Stimulated activated CD8-positive, alpha-beta memory T cell treated with anti-CD3 and anti-CD28 coated beads, Interleukin-12 subunit alpha, Interleukin-12 subunit beta, amount 100 ng/mL, for 24 hours (primary cell): ENCODE data around the gene B3GNT9.

Experiments
- DNase-seq: peaks from one replicate; pipeline ENCODE4 v3.0.0-alpha.2; 2020; ENCODE audit errors: extremely low read depth

The B3GNT9 gene

GRCh38 chr16:67112591-67113399 is 38.0 kb downstream of the B3GNT9 start:
- DNase-seq, result no peak

- no peak for DNase-seq
Measured at GRCh38 chr16:67111951-67112444, 38.8 kb downstream of the B3GNT9 start.

DNA sequence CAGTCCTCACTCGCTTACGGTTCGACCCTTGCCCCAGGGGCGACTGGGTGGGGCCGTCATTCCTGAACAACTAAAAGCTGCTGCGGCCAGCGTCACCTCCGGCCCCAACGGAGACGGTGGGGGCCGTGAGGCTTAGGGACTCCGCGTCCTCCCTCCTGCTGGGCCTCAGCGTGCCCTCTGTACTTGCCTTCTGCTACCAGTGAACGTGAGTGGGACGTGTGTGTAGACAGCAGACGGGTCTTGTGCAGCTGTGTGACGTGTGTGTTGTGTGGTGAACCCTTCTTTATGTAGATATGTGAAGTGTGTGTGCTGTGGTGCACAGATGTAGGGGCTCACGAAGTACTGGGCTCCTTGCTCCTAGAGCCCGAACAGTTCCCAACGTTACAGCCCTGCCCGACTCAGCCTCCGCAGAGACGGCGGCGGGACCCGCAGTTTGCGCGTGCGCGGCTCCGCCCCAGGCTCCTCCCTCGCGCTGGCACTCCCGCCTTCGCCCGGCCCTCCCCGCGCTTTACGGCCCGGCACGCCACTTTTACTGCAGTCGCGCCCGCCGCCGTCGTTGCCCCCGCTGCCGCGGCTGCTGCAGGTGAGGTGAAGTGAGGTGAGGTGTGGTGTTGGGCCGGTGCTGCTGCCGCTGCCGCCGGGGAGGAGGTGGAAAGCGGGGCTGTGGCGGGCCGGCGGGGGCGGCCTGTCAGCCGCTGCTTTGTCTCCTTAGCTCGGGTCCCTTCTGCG is 41.2 kb downstream of the B3GNT9 start, which contains the start of gene PHAF1:
TSS of gene PHAF1 (plus strand) at position 535 of the 729 bp plus-strand sequence. CDS start 235 bp downstream, outside the sequence.
- peak; percentile 86 for DNase-seq

DNA sequence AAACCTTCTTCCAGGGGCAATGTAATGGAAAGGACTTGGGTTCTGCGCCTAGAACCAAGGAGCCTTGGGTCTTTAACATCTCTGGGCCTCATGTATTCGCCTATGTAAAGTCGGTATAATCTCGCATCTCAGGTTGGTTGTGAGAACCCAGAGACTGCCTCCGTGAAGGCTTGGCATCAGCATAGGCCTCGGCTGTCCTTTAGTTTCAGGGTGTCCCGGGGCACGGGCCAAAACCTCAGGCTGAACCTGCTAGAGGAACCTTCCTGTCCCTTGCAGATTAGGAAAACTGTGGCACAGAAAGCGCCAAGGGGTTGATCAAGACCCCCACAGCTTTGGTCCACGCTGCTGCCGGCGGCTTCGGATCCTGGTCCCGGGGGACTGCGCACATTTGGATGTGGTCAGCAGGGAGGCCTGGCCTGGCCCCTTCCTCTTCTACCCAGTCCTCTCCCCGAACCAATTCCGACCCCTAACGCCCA is 41.8 kb downstream of the B3GNT9 start:
- DNase-seq, result no peak

DNA sequence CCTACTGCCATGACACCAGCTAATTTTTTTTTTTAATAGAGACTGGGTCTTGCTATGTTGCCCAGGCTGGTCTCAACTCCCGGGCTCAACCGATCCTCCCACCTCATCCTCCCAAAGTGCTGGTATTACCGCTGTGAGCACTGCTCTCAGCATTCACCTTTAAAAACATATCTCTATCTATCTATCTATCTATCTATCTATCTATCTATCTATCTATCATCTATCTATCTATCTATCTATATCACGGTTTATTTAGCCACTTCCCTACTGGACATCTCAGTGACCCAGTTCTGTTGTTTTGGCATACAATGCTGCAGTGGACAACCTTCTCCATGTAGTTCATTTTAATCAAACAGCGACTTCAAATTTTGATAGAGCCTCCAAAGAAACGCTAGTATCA is 42.3 kb downstream of the B3GNT9 start:
- no peak for DNase-seq

DNA sequence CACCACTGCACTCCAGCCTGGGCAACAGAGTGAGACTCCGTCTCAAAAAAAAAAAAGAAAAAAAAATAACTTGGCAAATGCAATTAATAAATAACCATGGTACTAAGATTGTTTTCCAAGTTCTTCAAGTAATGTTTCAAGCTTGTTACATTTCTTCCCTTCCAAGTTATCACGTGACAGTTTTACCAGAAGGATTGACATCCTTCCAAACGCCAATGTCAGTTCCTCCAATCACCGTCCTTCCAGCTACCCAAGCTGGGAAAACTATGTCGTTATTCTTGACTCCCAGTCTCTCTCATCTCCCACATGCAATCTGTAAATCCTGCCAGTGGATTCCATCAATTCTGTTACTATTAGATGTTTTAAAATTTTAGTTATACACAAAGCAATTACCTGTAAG is 44.9 kb downstream of the B3GNT9 start:
- DNase-seq, result no peak

- no peak for DNase-seq
Measured at GRCh38 chr16:67105246-67105645, 45.6 kb downstream of the B3GNT9 start.

DNA sequence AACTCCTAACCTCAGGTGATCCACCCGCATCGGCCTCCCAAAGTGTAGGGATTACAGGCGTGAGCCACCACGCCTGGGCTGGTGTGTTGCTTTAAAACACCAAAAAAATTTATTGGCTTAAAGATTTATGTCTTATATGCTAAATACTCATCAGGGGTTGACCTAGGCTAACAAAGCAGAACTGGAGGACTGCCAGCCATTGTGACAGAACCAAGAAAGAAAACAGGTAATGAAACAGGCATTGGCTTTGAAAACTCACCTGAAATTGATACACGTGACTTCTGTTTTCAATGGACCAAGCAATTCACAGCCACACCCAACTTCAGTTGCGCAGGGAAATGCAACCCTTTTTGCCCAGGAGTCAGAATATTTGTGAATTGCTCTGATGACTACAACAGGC is 46.0 kb downstream of the B3GNT9 start:
- DNase-seq, result no peak

GRCh38 chr16:67104061-67104460 is 46.7 kb downstream of the B3GNT9 start:
- no peak for DNase-seq

GRCh38 chr16:67101311-67102082 is 49.3 kb downstream of the B3GNT9 start:
- no peak for DNase-seq

DNA sequence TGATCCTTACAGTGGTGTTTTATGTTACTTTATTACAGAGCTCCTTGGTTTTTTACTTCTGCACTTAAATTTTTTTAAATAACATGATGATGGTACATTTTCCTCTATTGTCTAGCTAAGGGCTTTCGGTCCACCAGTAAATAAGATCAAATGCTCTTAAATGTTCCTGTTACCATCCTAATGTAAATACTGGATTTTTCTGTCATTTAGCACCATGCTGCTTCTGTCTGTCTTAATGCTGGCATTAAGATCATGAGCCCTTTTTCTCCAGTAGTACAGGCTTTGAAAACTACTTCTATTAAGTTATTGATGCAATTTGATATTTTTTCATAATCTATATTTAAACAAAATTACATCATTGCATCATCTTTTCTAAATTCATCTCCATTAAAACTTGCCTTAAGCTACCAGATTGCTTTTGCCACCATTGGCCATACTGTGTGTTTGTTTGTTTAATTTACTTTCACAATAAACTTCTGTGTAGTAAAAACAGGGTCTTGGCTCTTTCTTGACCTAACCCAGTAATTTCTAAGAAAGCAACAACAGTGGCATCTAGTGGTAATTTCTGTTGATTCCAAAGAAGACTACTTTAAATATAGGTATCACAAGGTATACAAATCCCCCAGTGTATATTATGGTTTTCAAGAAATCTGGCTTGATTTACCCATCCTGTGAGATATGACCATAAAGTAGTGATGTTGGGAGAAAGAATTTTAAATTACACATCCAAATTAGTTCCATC is 50.1 kb downstream of the B3GNT9 start:
- DNase-seq, result no peak

GRCh38 chr16:67098599-67098998 is 52.2 kb downstream of the B3GNT9 start:
- no peak for DNase-seq
